ENCODE data around the gene LRRTM4.
"Not testable (repeated sequence)": the region's sequence is repeated elsewhere in the genome, so short reads cannot be mapped to it uniquely, and the experiment has no call there.

Gene LRRTM4

DNA sequence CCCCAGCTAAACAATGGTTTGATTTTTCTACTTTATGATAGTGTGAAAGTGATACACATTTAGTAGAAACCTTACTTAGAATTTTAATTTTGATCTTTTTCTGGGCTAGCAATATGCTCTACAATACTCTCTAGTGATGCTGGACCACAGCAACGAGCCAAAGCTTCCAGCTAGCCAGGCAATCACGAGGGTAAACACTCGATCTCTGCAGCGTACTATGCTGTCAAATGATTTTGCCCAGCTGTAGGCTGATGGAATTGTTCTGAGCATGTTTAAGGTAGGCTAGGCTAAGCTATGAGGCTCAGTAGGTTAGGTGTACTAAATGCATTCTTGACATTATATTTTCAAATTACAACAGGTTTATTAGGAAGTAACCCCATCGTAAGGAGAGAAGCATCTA, 207.5 kb downstream of the LRRTM4 start:
- DNase-seq (ENCODE audit: low read depth): no peak

DNA sequence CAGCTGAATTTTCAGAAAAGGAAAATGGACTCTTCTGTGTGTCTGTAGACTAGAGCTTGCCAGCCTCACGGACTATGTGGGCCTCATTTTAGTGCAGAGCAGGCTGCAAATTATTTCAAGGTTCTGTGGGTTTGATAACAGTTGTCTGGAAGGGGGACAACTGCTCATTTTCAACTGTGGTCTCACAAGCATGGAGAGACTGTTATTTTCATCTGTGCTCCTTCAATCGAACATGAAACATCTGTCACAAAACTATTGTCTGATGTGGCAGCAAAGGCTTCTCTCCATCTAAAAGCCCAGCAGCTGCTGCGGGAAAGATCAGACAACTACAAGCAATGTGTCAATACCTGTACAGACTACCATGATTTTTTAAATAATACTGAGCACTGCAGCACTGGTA, 211.8 kb downstream of the LRRTM4 start:
- no peak for DNase-seq (ENCODE audit: low read depth)

DNA sequence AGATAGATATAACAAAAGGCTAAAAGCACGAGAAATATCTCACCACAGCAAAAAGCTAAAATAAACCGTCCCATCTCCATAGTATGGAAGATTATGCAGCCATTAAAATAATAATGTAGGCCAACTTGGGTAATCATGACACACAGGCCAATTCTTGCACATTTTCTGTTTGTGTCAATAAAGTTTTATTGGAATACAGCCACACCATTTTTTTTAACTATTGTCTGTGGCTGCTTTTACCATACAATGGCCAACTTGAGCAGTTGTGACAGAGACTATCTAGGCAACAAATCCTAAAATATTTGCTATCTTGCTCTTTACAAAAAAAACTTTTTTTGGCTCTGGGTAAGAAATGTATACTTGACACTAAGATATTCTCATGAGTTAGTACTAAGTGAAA, 212.5 kb downstream of the LRRTM4 start:
- no peak for DNase-seq (ENCODE audit: low read depth)

DNA sequence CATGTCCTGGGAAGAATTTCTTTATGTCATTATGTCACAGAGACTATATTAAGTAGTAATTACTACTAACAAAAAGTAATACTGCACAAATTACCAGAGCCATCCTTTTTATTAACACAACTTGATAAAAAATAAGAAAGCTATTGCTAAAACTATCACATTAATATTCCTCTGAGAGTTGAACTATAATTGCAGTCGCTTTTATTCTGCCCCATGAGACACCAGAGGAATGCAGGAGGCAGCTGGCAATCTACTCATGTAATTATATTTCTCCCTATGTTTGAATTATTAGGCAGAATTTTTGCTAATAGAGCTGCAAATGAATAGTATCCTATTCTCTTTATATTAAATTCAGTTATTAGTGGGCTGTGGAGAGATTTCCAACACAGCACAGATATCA, 220.7 kb downstream of the LRRTM4 start:
- DNase-seq (ENCODE audit: low read depth): no peak

DNA sequence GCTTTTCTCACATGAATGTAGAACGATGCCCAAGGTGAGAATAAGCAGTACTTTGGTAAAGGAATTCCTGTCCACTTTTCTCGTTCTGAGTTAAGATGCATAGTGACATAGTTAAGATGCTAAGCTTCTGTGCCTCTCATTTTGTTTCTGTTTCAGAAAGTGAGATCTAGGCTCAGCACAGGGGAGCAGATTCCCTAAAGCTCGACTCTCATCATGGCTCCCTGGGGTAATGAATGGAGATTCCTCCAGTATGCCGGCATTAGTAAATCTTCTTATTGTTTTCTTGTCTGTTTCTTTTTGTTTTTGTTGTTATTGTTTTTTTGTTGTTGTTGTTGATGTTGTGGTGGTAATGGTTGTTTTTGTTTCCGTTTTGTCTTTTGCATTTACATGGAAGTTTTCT, 225.4 kb downstream of the LRRTM4 start:
- no peak for DNase-seq (ENCODE audit: low read depth)

DNA sequence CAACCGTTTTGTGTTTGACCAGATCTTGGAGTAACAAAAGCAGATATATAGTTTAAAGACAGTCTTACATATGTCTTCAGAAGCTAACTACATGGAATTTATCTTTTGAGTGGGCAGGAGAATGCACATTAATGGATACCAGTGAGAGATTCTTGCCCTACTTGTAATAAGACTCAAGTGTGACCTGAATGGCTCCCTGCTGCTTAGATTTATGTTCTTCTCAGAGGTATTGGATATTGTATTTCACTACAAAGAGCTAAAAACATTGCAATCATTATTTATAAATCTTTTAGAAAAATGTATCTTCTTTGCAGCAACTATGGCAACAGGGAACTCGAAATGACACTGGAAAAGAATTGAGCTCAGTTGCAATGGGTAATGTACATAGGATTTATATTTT, 227.7 kb downstream of the LRRTM4 start:
- DNase-seq (ENCODE audit: low read depth): no peak

DNA sequence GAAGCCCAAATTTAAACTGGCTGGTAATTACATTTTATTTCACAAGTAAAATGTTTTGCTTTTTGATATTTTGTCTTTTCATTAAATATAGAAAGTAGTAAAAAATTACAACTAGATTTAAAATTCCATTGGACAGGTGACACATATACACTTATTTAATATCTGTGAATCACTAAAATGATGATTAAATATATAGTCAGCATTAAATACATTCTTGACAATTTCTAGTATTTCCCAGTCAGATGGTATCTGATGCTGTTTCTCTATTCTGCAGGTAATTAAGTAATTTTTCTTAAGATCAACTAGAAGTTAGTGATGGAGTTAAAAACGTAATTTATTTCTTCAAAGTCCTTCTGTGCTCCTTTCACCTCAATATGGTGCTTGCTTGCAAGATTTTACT, 237.8 kb downstream of the LRRTM4 start:
- DNase-seq (ENCODE audit: low read depth): no peak

DNA sequence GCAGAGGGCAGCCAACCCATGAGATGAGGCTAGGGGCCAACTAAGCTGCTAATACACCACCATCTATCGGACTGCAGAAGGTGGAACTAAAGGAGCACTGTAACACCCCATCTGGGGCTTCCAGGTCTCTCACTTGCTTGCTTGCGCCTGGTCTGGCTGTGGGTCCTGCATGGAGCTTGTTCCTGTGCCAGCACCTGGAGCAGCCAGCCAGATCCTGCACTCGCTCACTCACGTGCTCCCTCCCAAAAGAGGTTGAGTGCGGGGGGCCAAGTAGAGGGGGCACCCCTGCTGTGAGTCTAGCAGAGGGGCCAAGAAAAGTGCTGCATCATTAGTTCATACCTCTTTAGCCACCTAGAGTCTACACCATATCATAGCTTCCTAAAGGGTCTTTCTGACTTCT, 250.9 kb downstream of the LRRTM4 start:
- DNase-seq (ENCODE audit: low read depth): no peak

DNA sequence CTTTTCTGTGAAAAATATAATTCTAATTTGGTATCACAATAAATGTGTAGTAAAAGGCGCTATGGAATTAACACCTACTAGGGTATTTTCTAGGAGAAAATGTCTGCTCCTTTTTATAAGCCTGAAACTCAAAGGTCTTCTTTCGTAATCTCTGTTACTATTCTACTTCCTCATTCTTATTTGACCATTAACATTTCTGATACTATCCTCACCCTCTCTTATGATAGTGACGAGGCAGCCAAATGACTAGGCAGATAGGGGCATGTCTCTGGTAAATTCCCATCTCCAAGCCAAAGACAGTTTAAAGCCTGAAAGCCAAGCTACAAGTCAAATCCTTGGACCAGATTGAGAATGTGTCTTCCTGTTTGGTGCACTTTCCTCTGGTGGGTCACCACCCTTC, 251.7 kb downstream of the LRRTM4 start:
- no peak for DNase-seq (ENCODE audit: low read depth)

DNA sequence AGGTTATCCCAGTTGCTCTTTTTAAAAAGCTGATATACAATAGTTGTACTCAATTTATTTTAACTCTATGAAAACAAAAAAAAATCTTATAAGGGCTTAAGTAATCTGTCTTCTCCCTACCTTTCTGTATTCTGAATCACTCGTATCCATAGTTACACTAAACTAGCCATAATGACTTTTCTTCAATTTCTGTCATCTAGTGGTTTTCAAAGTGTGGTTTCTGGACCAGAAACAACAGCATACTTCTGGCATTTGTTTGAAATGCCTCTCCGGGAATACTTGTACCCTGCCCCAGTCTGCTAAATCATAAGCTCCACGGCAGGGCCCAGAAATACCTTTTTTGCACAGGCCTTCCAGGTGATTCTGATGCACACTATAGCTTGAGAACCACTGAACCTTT, 253.6 kb downstream of the LRRTM4 start:
- DNase-seq (ENCODE audit: low read depth): no peak

DNA sequence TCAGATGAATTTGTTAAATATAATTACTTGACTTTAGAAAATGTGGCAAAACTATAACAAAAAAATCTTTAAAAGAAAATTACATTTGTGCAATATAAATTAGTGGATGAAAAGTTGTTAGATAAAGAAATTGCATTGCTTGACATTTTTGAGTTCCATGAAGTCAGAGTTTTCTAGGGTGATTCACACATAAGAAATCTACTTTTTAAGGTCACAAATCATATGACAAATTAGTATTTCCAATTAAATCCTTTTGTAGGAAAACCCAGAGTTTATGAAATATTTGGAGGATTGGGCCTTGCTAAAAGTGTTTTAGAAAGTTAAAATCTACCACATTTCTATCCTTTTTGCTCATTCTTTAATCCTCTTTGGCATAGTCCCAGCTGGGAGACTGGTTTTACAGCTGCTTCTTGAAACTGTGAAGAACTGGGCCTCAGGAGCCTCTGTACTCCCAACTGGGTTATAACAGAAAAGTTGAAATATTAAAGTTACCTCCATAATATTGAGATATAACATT, 289.2 kb downstream of the LRRTM4 start:
- DNase-seq (ENCODE audit: low read depth): no peak

DNA sequence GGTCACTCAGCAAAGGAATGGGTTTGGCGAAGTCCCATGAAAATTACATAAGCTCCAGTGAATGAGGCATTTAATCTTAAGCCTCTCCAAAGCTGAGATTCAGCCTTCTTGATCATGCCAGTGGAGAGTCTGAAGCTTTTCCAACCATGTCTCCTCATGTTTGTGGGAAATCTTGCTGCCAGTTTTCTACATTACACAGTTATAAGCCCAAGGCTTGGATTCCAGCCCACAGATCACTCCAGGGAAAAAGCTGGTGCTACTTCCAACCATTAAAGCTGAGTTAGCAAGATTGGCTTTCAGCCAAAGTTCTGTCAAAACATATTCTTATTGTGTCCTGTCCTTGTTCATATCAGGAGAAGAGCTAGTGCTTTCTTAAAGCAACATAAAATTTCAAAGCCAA, 293.8 kb downstream of the LRRTM4 start:
- no peak for DNase-seq (ENCODE audit: low read depth)

DNA sequence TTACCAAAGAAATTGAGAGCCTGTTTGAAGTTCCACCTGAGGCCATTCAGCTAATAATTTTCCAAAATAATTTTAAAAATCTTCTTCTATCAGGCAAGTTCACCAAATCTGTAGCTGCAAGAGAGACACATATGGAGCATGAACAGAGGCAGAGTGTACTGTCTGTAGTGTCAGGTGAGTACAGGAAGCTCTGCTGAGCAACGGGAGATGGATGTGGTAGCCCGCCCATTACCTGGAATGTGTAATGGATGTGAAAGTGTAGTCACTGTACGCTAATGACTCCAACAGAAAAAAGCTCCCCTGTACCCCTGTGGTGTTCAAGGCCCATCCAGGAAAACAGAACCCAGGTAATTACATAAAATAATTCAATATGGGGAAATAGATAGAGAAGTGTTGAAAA, 311.5 kb downstream of the LRRTM4 start:
- DNase-seq (ENCODE audit: low read depth): no peak

DNA sequence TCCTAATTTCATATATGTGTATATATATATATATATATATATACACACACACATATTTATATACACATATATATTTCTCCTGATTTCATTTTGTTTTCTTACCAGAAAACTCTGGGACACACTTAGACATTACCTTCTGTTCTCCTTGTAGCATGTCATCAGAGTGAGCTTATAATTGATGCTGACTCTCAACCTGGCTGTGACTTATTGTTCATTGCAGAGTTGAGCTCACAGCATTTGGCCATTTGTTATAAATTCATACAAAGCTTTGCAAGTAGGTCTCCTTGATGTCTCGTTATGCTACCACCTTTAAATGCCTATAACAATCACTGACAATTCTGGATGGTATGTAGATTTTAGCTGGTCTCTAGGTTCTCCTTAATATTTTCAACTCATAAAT, 314.8 kb downstream of the LRRTM4 start:
- no peak for DNase-seq (ENCODE audit: low read depth)

DNA sequence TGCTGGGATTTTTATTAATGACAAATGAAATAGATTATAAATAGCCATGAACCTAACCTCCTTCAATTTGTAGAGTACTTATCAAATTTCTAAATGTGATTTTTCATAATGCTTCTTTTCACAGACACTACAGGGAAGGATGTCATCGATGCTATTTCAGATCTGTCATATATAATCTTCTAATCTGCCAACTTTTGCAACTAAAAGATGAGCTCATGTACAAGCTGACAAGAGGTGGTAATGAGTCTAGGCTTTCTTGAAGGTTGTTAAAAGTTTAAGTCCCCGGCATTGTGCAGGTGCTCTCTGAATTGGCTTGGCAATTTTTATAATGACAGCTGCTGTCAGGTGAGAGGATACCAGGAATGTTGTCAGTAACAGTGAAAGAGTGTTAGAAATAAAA, 320.4 kb downstream of the LRRTM4 start:
- DNase-seq (ENCODE audit: low read depth): no peak

DNA sequence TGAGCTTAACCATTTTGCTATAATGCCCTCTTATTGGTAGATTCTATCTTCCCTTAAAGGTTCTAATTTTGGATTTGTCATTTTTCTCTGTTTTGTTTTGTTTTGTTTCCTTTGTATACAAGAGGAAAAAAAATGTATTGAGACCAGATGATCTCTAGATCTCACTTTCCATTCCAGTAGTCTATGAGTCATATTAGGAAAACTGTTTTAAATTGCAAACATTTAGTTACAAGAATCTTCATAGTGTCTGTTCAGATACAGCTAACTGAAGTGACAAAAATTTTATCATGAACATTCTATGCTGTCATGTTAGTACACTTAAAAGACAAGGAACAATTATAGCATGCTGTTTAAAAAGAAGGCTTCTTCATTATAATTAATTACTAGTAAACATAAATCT, 322.8 kb downstream of the LRRTM4 start:
- DNase-seq (ENCODE audit: low read depth): no peak

DNA sequence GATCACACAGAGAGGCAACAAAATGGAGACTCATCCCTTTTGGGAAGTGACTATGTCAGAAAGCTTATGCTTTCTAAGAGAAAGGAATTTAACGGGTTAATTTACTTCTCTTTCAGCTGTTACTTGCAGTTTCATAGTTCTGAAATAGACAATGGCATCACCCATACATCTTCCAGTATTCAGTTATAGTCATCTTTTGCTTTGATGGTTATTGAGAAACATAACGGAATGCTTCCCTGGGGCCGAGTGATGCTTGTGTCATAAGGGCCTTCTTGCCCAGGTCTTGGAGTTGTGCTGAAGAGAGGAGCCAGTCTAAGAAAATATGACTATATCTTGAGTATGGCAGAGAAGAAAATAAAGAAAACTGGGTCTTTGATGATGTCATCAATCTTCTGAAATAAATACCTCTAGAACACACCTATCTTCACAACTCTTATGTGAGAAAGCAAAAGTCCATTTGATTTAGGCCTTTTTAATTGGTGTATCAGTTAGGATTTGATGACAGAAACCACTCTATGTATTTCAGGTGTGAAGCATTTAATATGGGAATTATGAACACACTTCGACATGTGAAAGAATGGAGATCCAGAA, 328.2 kb downstream of the LRRTM4 start:
- DNase-seq (ENCODE audit: low read depth): no peak

DNA sequence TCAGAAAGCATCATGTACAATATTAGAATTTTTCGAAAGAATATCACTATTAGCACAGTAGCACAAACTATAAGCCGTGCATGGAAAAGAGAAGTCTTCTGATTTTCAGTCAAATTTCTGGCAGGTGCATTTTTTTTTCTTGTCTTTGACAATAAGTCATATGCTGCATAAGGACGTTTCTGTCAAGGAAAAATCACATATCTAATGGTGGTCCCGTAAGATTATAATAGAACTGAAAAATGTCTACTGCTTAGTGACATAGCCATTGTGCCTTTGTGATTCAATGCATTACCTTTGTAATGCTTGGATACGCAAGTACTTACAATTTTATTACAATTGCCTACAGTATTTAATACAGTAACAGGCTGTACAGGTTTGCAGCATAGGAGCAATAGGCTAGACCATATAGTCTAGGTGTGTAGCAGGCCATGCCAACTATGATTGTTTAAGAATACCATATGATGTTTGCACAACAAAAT, 329.3 kb downstream of the LRRTM4 start:
- no peak for DNase-seq (ENCODE audit: low read depth)

DNA sequence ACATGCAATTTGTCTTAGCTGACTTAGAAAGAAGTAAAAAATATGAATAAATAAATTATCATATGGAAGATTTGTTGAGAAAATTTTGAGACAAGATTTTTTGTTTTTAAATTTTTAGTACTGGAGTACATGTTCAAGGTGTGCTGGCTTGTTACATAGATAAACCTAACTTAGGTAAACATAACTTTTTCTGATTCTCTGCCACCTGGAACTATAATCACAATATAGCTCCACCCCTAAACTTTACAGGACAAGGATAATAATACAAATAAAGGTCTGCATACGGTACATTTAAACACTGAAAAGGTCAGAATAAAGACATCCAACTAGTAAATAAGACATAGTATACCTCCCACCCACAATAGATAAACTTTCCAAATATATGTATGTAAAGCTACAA, 330.5 kb downstream of the LRRTM4 start:
- no peak for DNase-seq (ENCODE audit: low read depth)

DNA sequence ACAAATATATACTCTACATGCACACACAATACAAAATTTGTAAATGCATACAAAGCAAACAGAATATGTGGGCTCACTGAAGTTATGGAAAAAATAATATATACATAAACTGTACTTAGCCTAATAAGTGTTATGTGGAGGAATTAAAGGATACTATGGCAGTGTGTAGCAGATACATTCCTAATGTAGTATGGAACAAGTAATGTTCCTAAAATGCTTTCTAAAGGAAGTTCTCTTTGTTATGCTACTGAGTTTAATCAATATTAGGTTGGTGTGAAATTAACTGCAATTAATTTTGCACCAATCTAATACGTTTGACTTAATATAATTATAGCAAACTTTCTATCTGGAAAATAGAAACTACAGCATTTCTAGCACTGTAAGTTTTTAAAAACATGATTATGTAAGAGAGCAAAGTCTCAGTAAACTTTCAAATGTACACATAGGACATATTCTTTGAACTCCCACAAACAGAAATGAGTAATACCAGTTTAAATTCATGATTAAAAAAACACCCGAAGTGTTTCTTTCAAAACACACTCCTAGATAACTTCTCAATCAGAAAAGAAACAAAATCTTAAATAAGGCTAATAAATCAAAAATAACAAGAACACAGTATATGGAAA, 331.3 kb downstream of the LRRTM4 start:
- DNase-seq (ENCODE audit: low read depth): no peak

DNA sequence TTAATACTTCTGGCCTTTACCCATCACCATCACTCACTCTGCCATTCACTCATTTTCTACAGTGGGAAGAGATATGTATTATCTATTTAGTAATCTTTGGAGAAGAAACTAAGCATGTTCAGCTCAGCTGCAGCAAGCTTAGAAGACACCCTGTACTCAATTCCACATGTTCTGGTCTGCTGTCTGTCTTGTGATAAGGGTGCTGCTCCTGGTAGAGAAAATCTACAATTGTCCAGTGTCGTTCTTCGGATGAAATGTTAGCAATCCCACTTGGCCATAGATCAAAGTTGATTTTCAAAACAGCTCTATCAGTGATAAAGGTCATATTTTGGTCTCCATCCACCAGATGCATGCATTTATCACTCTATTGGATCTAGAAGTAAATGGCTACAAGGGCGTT, 337.1 kb downstream of the LRRTM4 start:
- DNase-seq (ENCODE audit: low read depth): no peak

DNA sequence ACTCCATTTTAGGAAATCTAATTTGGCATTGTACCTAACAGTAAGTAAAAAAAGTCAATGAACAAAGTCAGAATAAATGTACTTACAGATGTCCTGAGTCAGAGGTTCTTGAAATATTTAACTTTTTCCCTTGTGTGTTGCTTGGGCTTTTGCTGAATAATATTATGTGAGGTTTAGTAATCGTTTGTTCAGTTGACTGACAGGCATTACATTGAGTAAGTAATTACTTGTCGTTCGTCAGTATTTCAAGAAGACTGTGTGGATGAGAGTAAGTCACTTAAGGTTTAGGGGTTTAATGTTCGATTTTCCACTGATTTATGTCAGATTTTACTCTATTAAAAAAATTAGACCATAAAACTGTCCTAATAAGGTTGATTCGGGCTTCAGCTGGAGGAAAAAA, 342.9 kb downstream of the LRRTM4 start:
- no peak for DNase-seq (ENCODE audit: low read depth)

DNA sequence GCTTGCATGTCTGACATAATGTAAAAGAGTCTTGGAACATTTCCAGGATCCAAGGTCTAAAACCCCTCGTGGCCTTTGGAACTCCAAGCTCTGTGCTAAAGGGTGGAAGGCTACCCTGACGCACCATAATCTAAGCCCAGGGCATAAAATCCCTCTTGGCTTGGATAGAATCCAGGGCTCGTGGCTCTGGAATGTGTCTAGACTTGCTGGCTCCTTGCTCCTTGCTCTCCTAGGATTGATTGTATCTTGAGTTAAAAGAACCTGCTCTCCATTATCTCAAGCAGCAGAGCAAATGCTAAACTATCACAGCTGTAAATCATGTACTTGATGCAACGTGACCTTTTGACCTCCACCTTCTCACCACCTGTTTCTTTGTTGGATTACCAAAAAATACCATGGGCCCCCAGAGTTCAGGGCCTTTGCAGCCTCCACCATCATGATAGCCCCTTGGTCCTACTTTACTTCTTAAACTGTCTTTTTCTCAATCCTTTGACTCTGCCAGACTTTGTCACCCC, 346.9 kb downstream of the LRRTM4 start:
- not testable (repeated sequence) for DNase-seq (ENCODE audit: low read depth)

DNA sequence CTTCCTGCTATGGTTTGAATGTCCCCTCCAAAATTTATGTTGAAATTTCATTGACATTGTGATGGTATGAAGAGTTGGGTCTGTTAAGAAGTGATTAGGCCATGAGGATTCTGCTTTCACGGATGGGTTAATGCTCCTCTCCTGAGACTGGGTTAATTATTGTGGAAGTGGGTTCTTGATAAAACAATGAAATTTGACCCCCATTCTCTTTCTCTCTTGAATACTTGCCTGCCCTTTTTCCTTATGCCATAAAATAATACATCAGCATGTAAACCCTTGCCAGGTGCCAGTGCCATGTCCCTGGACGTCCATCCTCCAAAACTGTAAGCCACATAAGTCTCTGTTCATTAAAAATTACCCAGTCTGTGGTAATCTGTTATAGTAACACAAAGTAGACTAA, 352.8 kb downstream of the LRRTM4 start:
- no peak for DNase-seq (ENCODE audit: low read depth)
